GM15510 (cell line): ENCODE data around the gene PNPLA1.

Source experiments
- POLR2A ChIP-seq: IDR thresholded peaks from 3 replicates; pipeline ENCODE4 v1.6.1; 2011; ENCODE audit warnings: borderline replicate concordance; ENCODE audit not compliant: insufficient read length; ENCODE audit errors: extremely low read depth

PNPLA1 gene

GRCh38 chr6:36327226-36327918 lies 57.5 kb downstream of the PNPLA1 start:
- no peak for TF ChIP-seq POLR2A

- TF ChIP-seq POLR2A = no peak
Observed at GRCh38 chr6:36327919-36328236, 58.0 kb downstream of the PNPLA1 start.

GRCh38 chr6:36328600-36328999 lies 58.7 kb downstream of the PNPLA1 start:
- TF ChIP-seq POLR2A = no peak

- no peak for TF ChIP-seq POLR2A
Observed at GRCh38 chr6:36329798-36330291, 60.0 kb downstream of the PNPLA1 start.

GRCh38 chr6:36330366-36330765 lies 60.5 kb downstream of the PNPLA1 start:
- TF ChIP-seq POLR2A = no peak

- TF ChIP-seq POLR2A = no peak
Observed at GRCh38 chr6:36331381-36331780, 61.5 kb downstream of the PNPLA1 start.

GRCh38 chr6:36333171-36333895 lies 63.5 kb downstream of the PNPLA1 start:
- no peak for TF ChIP-seq POLR2A

- TF ChIP-seq POLR2A = no peak
Observed at GRCh38 chr6:36333931-36334725, 64.3 kb downstream of the PNPLA1 start.

- TF ChIP-seq POLR2A = no peak
Observed at GRCh38 chr6:36334832-36335459, 65.1 kb downstream of the PNPLA1 start.

GRCh38 chr6:36335465-36336207 lies 65.8 kb downstream of the PNPLA1 start:
- no peak for TF ChIP-seq POLR2A

- no peak for TF ChIP-seq POLR2A
Observed at GRCh38 chr6:36336208-36336710, 66.4 kb downstream of the PNPLA1 start.

GRCh38 chr6:36336779-36337241 lies 67.0 kb downstream of the PNPLA1 start, which contains the start of gene BNIP5:
Gene BNIP5, minus strand, starts transcription at chr6:36336888. Its CDS starts 6,198 bp downstream, at chr6:36330690.
- no peak for TF ChIP-seq POLR2A

GRCh38 chr6:36337814-36338213 lies 68.0 kb downstream of the PNPLA1 start:
- no peak for TF ChIP-seq POLR2A

GRCh38 chr6:36339146-36339545 lies 69.3 kb downstream of the PNPLA1 start:
- TF ChIP-seq POLR2A = no peak
